Activated B cell treated with CpG ODN at 0.5 μM for 24 hours (primary cell): ENCODE data around the gene EBF4. TPM values are rescaled to one million over a fixed set of nuclear protein-coding genes. Genes with fewer than 3 reads are reported as not detected.
A peak's percentile ranks its signal among the peaks of the same experiment; 100 is the strongest.

Experiments
- ATAC-seq: fragments of 200-7000 bp; cut with Tn5 transposase; one replicate; pipeline ENCODE4 v1.10.0; 2021; ENCODE audit warnings: low read depth, mild to moderate bottlenecking, moderate library complexity
- CTCF ChIA-PET: fragments of 350-600 bp; sonication (Branson Sonifier 250); formaldehyde crosslinking; loops from one replicate; lab custom pipeline; 2021; ENCODE audit warnings: antibody characterized with exemption; lab: Charles Lee
- POLR2A ChIA-PET: fragments of 350-600 bp; sonication (Branson Sonifier 250); formaldehyde crosslinking; loops from one replicate; lab custom pipeline; 2021; ENCODE audit warnings: antibody characterized with exemption; lab: Charles Lee
- DNase-seq: peaks from one replicate; pipeline ENCODE4 v3.0.0; 2022
- H3K27ac Mint-ChIP-seq: one replicate; pipeline ENCODE4 v1.8.0; 2020; ENCODE audit warnings: mixed read lengths
- H3K27me3 Mint-ChIP-seq: one replicate; pipeline ENCODE4 v1.8.0; 2021; ENCODE audit warnings: mixed read lengths
- H3K36me3 Mint-ChIP-seq: one replicate; pipeline ENCODE4 v1.8.0; 2021; ENCODE audit warnings: low read depth, mixed read lengths
- H3K4me1 Mint-ChIP-seq: one replicate; pipeline ENCODE4 v1.8.0; 2021; ENCODE audit warnings: mixed read lengths
- H3K4me3 Mint-ChIP-seq: one replicate; pipeline ENCODE4 v1.8.0; 2020; ENCODE audit warnings: mild to moderate bottlenecking, mixed read lengths
- H3K9me3 Mint-ChIP-seq: one replicate; pipeline ENCODE4 v1.8.0; 2020; ENCODE audit warnings: mixed read lengths
- intact Hi-C: fragments of 100-400 bp; cut with micrococcal nuclease; formaldehyde crosslinking; loops from one replicate; pipeline ENCODE4 v1.15.1; 2024
- total RNA-seq: library from RNA; stranded (reverse); gene quantifications from 2 replicates; pipeline ENCODE4 v1.2.3, GENCODE V29; 2022
- TF ChIP-seq, protein P1 (sequence below): fragments of 200-600 bp; IDR thresholded peaks from one replicate; pipeline ENCODE4 v1.8.0; 2022; ENCODE audit warnings: antibody characterized with exemption, mild to moderate bottlenecking

EBF4 gene
- total RNA-seq, 1 donor from 2014 or later, result 2.4 TPM

DNA sequence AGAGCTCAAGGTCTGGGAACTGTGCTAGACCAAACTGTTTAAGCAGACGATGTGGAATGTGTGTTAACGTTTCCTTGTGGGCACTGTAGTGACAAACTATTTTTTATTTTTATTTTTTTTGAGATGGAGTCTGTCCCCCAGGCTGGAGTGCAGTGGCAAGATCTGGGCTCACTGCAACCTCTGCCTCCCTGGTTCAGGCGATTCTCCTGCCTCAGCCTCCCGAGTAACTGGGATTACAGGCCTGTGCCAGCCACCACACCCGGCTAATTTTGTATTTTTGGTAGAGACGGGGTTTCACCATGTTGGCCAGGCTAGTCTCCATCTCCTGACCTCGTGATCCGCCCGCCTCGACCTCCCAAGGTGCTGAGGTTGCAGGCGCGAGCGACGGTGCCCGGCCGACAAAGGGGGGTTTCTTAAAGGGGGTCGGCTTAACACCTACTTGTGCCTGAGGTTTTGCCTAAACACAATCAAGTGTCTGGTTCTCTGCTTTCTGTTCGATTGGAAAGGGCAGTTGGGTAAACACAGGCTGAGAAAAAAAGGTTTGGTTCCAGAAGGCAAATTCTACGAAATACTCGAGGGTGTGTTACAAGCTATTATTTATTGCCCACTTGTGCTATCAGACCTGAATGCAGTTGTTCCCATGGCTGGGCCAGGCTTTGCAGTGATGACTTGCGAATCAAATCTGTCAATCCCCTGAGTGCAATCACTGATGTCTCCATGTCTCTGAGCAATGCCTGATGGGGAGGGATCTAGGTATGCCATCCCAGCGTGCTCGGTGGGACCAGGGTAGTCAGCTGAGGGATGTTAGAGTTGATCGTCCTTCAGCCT lies 38.8 kb upstream of the EBF4 start:
- intact Hi-C loops, result loop anchor here (2.0 to 10.0 kb wide), 8 partner anchors 39 to 1536 kb away; partner anchors contain the start of genes EBF4, MRPS26, NSFL1C and PCED1A
- Mint-ChIP-seq H3K4me1 (peaks cover 19% of the 10 kb centered on the region), H3K27ac (peak overlapping the region; percentile 93), H3K36me3 (peaks cover 57% of the 10 kb centered on the region), H3K9me3 (no peaks in the 10 kb centered on the region), H3K4me3 (peak overlapping the region; percentile 90), H3K27me3 (no peaks in the 10 kb centered on the region)
- POLR2A ChIA-PET, result interaction anchor here (0.6 to 6.4 kb wide), 9 partner anchors 11 to 446 kb away, joined by 3 to 162 read pairs (median 5); partner anchors contain the start of genes IDH3B, PCED1A, SNRPB and VPS16
- DNase-seq (no peak), ATAC-seq (no peak)
- CTCF ChIA-PET, result interaction anchor here (1.4 to 3.1 kb wide), 2 partner anchors 10 to 130 kb away, joined by 4 to 14 read pairs; partner anchors contain the start of gene IDH3B
- TF ChIP-seq, protein P1, sequence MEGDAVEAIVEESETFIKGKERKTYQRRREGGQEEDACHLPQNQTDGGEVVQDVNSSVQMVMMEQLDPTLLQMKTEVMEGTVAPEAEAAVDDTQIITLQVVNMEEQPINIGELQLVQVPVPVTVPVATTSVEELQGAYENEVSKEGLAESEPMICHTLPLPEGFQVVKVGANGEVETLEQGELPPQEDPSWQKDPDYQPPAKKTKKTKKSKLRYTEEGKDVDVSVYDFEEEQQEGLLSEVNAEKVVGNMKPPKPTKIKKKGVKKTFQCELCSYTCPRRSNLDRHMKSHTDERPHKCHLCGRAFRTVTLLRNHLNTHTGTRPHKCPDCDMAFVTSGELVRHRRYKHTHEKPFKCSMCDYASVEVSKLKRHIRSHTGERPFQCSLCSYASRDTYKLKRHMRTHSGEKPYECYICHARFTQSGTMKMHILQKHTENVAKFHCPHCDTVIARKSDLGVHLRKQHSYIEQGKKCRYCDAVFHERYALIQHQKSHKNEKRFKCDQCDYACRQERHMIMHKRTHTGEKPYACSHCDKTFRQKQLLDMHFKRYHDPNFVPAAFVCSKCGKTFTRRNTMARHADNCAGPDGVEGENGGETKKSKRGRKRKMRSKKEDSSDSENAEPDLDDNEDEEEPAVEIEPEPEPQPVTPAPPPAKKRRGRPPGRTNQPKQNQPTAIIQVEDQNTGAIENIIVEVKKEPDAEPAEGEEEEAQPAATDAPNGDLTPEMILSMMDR, result no peak

DNA sequence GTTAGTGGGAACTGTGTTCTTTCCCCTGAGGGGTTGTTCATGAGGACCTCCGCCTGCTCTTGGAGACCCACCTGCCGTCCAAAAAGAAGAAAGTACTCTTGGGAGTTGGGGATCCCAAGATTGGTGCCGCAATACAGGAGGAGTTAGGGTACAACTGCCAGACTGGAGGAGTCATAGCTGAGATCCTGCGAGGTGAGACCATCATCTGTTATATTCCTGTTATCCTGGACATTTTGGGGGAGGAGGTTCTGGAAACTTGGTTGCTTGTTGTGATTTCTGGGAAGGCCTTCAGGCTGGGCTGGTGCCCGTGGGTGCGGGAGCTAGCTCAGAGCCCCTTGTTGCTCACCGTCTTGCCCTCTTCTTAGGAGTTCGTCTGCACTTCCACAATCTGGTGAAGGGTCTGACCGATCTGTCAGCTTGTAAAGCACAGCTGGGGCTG lies 38.2 kb upstream of the EBF4 start:
- TF ChIP-seq, protein P1, result no peak
- CTCF ChIA-PET, result interaction anchor here (3.1 kb wide), 1 partner anchor 131 kb away, joined by 14 read pairs; no protein-coding TSS in a partner anchor
- no peaks in the 10 kb centered on the region for H3K27me3 Mint-ChIP-seq
- H3K9me3 Mint-ChIP-seq, result no peaks in the 10 kb centered on the region
- H3K36me3 Mint-ChIP-seq, result peaks cover 64% of the 10 kb centered on the region
- H3K4me1 Mint-ChIP-seq, result peaks cover 19% of the 10 kb centered on the region
- POLR2A ChIA-PET, result interaction anchor here (6.4 kb wide), 1 partner anchor 10 kb away, joined by 162 read pairs; the partner anchor contains the start of gene IDH3B
- H3K27ac Mint-ChIP-seq, result peak overlapping the region; percentile 41
- H3K4me3 Mint-ChIP-seq, result peak overlapping the region; percentile 90
- DNase-seq (no peak), ATAC-seq (no peak)
- intact Hi-C loops, result loop anchor here (5.0 to 10.0 kb wide), 5 partner anchors 38 to 1537 kb away; partner anchors contain the start of genes EBF4, MRPS26, NSFL1C and PSMF1

DNA sequence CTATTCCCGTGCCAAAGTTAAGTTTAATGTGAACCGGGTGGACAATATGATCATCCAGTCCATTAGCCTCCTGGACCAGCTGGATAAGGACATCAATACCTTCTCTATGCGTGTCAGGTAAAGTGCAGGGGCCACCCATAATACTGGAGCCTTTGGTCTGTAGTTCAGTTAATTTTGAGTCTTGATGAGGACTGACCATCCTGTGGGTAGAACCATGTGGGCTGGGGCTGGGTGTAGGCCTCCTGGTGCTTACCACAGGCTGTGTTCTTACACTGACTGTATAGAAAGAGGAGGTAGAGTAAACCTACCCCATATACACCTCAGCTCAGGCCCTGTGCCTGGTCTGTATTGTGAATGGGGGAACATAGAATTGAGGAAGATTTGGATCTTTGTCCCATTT lies 37.7 kb upstream of the EBF4 start:
- CTCF ChIA-PET, result no interaction called here
- ATAC-seq (no peak), DNase-seq (no peak)
- POLR2A ChIA-PET, result interaction anchor here (6.4 kb wide), 1 partner anchor 10 kb away, joined by 162 read pairs; the partner anchor contains the start of gene IDH3B
- TF ChIP-seq, protein P1, result no peak
- Mint-ChIP-seq H3K36me3 (peaks cover 68% of the 10 kb centered on the region), H3K27ac (peak overlapping the region; percentile 41), H3K27me3 (no peaks in the 10 kb centered on the region), H3K9me3 (no peaks in the 10 kb centered on the region), H3K4me3 (peak overlapping the region; percentile 90), H3K4me1 (peaks cover 19% of the 10 kb centered on the region)
- intact Hi-C loops, result loop anchor here (5.0 to 10.0 kb wide), 5 partner anchors 37 to 1538 kb away; partner anchors contain the start of genes EBF4, MRPS26, NSFL1C and PSMF1

DNA sequence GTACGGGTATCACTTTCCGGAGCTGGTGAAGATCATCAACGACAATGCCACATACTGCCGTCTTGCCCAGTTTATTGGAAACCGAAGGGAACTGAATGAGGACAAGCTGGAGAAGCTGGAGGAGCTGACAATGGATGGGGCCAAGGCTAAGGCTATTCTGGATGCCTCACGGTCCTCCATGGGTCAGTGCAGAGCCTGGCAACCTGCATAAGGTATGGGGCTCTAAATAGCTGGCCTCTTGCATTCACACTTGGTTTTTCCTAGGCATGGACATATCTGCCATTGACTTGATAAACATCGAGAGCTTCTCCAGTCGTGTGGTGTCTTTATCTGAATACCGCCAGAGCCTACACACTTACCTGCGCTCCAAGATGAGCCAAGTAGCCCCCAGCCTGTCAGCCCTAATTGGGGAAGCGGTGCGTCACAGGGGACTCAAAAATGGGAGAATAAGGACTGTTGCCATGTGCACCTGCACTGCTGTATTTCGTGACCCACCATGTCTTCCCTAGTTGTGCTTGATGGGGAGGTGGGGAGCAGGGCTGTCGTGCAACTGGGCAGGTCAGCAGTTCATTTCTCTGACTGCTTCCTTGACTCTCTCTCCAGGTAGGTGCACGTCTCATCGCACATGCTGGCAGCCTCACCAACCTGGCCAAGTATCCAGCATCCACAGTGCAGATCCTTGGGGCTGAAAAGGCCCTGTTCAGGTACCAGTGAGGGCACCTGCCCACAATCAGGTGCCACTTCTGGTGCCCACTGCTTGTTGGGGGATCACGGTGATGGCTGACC lies 37.1 kb upstream of the EBF4 start:
- no peaks in the 10 kb centered on the region for H3K9me3 Mint-ChIP-seq
- intact Hi-C loops, result loop anchor here (10.0 kb wide), 1 partner anchor 1191 kb away; the partner anchor contains the start of gene NSFL1C
- peaks cover 75% of the 10 kb centered on the region for H3K36me3 Mint-ChIP-seq
- TF ChIP-seq, protein P1, result no peak
- no peak overlapping the region for H3K4me3 Mint-ChIP-seq
- no peak overlapping the region for H3K27ac Mint-ChIP-seq
- POLR2A ChIA-PET, result interaction anchor here (6.4 kb wide), 1 partner anchor 9 kb away, joined by 162 read pairs; the partner anchor contains the start of gene IDH3B
- H3K4me1 Mint-ChIP-seq, result peaks cover 19% of the 10 kb centered on the region
- CTCF ChIA-PET, result no interaction called here
- no peak for ATAC-seq
- DNase-seq, result no peak
- no peaks in the 10 kb centered on the region for H3K27me3 Mint-ChIP-seq
